Ishikawa (cell line): Measurements from ENCODE around the gene TOP2A.

Experiments used
- CEBPB ChIP-seq: IDR thresholded peaks from 2 replicates; pipeline ENCODE4 v1.6.1; 2012
- CREB1 ChIP-seq: IDR thresholded peaks from 2 replicates; pipeline ENCODE4 v1.6.1; 2012; ENCODE audit warnings: low read depth
- EGR1 ChIP-seq: IDR thresholded peaks from 2 replicates; pipeline ENCODE4 v1.6.1; 2012
- EP300 ChIP-seq: IDR thresholded peaks from 2 replicates; pipeline ENCODE4 v1.6.1; 2012; ENCODE audit warnings: borderline replicate concordance
- FOXM1 ChIP-seq: IDR thresholded peaks from 2 replicates; pipeline ENCODE4 v1.6.1; 2012; ENCODE audit warnings: low read depth, borderline replicate concordance
- NFIC ChIP-seq: IDR thresholded peaks from 2 replicates; pipeline ENCODE4 v1.6.1; 2012
- RAD21 ChIP-seq: IDR thresholded peaks from 2 replicates; pipeline ENCODE4 v1.6.1; 2012; ENCODE audit warnings: low read depth
- TAF1 ChIP-seq: IDR thresholded peaks from 2 replicates; pipeline ENCODE4 v1.6.1; 2012; ENCODE audit warnings: low read depth, mild to moderate bottlenecking
- TCF12 ChIP-seq: IDR thresholded peaks from 2 replicates; pipeline ENCODE4 v1.6.1; 2012; ENCODE audit warnings: low read depth
- TEAD4 ChIP-seq: IDR thresholded peaks from 2 replicates; pipeline ENCODE4 v1.6.1; 2012
- YY1 ChIP-seq: IDR thresholded peaks from 2 replicates; pipeline ENCODE4 v1.6.1; 2012; ENCODE audit warnings: low read depth
- ZBTB7A ChIP-seq: IDR thresholded peaks from 2 replicates; pipeline ENCODE4 v1.6.1; 2012; ENCODE audit warnings: low read depth
- TF ChIP-seq, protein P1 (sequence below): IDR thresholded peaks from 2 replicates; pipeline ENCODE4 v1.6.1; 2012; ENCODE audit warnings: low read depth, mild to moderate bottlenecking
- TF ChIP-seq, protein P2 (sequence below): IDR thresholded peaks from 2 replicates; pipeline ENCODE4 v1.6.1; 2012
- TF ChIP-seq, protein P3 (sequence below): IDR thresholded peaks from 2 replicates; pipeline ENCODE4 v1.6.1; 2012

TOP2A gene

DNA sequence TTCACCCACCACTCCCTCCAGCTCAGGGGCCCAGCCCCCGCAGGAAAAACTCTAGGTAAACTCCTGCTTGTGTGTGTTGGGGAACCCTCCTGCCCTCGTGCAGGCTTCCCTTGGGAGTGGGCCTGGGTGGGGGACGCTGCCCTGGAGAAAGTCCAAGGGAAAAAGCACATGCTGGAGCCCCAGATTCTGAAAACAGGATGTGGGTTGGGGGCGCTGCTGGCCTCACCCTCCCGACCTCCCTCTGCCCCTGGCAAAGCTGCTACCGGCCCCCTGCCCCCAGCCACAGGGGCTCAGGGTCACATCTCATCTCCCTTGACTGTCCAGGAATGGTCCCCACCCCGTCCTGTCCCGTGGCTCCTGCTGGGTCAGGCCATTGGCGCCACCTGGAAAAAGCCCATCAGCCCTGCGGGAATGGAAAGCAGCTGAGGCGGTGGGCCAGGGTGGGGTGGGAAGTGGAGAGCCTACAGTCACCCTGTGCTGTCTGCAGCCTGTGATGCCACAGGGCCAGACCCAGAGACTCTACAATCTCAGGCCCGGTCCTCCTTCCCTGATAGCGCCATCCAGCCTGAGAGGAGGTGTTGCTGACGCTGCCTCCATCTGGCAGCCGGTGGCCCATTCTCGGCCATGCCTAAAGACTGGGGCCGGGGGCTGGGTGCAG lies 50.7 kb downstream of the TOP2A start:
- TF ChIP-seq RAD21 (no peak), TAF1 (no peak), ZBTB7A (no peak), CREB1 (no peak), TCF12 (no peak), EP300 (no peak)
- TF ChIP-seq, protein P1, sequence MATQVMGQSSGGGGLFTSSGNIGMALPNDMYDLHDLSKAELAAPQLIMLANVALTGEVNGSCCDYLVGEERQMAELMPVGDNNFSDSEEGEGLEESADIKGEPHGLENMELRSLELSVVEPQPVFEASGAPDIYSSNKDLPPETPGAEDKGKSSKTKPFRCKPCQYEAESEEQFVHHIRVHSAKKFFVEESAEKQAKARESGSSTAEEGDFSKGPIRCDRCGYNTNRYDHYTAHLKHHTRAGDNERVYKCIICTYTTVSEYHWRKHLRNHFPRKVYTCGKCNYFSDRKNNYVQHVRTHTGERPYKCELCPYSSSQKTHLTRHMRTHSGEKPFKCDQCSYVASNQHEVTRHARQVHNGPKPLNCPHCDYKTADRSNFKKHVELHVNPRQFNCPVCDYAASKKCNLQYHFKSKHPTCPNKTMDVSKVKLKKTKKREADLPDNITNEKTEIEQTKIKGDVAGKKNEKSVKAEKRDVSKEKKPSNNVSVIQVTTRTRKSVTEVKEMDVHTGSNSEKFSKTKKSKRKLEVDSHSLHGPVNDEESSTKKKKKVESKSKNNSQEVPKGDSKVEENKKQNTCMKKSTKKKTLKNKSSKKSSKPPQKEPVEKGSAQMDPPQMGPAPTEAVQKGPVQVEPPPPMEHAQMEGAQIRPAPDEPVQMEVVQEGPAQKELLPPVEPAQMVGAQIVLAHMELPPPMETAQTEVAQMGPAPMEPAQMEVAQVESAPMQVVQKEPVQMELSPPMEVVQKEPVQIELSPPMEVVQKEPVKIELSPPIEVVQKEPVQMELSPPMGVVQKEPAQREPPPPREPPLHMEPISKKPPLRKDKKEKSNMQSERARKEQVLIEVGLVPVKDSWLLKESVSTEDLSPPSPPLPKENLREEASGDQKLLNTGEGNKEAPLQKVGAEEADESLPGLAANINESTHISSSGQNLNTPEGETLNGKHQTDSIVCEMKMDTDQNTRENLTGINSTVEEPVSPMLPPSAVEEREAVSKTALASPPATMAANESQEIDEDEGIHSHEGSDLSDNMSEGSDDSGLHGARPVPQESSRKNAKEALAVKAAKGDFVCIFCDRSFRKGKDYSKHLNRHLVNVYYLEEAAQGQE, result no peak

DNA sequence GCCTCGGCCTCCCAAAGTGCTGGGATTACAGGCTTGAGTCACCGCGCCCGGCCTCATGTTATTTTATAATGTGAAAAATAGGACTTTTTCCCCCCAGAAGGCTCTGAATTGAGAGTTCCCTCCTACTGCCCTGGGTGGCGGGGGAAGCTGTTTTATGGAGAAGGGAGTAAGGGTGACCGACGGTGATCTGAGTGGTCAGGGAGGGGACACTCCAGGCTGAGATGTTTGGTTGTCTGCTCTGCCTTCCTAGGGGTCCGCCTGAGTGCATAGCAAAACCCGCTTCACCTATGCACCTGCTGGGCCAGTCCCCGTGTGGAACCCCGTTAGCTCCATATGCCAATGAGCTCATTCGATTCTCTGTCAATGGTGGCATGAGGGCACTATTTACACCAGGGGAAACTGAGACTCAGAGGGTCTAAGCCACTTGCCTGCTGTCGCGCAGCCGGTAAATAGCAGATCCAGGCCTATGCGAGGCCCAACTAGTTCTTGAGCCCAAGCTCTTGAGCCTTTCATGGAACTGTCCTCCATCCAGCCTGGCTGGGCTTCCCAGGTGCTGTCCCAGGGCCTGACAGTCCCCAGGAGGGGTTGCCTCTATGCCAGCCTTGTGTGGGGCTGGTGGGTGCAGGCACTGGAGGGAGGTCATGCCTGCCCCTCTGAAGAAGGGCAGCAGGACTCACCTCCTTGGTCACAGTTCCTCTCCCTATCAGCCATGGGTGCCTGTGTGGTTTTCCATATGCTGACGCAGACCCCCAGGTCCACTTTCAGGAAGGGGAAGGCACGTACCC lies 51.4 kb downstream of the TOP2A start:
- TF ChIP-seq RAD21 (no peak), NFIC (no peak), CEBPB (no peak)
- TF ChIP-seq, protein P2, sequence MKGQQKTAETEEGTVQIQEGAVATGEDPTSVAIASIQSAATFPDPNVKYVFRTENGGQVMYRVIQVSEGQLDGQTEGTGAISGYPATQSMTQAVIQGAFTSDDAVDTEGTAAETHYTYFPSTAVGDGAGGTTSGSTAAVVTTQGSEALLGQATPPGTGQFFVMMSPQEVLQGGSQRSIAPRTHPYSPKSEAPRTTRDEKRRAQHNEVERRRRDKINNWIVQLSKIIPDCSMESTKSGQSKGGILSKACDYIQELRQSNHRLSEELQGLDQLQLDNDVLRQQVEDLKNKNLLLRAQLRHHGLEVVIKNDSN, result no peak

DNA sequence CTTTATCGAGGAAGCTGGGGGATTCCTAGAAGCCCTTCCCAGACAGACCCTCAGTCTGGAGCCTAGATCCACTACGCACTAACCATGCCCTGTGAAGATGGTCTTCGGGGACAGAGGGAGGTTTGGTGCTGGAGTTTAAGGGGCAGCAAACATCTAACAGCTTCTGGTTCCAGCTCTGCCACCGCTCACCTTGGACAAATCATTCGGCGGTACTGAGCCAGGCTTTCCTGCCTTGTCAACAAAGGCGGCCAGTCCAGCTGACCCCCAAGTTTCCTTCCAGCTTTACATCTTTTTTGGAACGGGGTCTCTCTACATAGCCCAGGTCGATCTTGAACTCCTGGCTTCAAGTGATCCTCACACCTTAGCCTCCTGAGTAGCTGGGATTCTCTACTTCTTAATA lies 52.8 kb downstream of the TOP2A start:
- TF ChIP-seq ZBTB7A, result no peak
- no peak for TF ChIP-seq EGR1
- TF ChIP-seq, protein P1, result no peak
- TF ChIP-seq EP300, result no peak
- TF ChIP-seq TEAD4, result no peak
- no peak for TF ChIP-seq RAD21
- TF ChIP-seq, protein P3, sequence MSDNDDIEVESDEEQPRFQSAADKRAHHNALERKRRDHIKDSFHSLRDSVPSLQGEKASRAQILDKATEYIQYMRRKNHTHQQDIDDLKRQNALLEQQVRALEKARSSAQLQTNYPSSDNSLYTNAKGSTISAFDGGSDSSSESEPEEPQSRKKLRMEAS, result no peak
- TF ChIP-seq, protein P2, result no peak
- no peak for TF ChIP-seq FOXM1
- no peak for TF ChIP-seq TCF12
- no peak for TF ChIP-seq TAF1

DNA sequence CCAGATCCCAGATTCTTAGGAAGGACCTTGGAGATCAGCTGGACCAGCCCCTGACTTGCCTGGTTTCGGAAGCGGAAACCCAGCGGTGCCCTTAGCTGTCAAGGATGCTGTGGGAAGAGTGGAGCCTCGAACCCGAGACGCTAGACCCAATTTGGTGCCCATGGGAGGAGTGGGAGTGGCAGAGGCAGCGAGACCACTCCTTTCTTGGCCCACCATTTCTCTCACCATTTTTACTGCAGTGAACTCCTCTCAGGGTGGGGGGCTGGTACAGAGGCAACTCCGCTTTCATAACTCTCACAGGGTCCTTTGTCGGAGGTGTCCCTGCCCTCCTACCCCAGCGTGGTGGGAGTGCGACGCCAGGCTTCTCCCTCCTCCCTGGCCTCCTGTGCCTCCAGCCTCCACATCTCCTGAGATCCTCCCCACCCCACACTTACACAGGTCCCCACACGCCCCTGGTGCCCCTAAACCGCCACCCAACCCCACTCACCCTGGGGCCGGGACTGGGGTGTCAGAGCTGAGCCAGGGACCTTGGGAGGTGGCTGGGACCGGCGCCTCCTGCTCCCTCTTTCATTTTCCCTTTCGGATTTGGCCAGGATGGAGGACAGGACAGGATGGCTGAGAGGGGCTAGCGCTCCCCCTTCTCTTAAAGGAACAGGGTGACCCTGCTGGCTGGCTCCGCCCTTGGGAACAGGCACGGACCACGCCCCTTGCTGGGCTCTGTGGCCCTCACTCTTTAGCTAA lies 53.4 kb downstream of the TOP2A start, which contains the start of gene GJD3:
TSS of gene GJD3 (minus strand) at position 617 of the 741 bp plus-strand sequence. CDS start 922 bp downstream, outside the sequence.
- TF ChIP-seq NFIC, result no peak

DNA sequence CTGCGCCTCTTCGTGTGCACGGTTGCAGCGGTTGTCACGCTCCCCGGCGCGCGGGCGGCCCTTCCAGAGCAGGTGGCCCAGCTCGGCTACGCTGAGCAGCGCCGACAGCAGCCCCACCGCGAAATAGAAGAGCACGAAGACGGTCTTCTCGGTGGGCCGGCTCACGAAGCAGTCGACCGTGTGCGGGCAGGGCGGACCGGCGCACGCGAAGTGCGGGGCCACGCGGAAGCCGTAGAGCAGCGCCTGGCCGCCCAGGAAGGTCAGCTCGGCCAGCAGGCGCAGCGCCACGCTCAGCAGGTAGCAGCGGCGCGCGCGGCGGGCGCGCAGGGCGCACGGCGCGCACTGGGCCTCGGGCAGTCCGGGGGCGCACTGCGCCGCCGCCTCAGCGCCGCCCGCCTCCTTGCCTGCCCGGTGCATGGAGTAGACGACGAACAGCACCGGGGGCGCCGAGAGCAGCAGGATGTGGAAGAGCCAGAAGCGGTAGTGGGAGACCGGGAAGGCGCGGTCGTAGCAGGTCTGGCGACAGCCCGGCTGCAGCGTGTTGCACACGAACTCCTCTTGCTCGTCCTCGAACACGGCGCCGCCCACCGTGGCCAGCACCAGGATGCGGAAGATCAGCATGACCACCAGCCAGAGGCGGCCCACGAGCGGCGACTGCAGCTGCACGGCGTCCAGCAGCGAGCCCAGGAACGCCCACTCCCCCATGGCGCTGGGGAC lies 54.4 kb downstream of the TOP2A start:
- TF ChIP-seq ZBTB7A, result peak; percentile 29; the same call in 1 of the 2 replicates
- TF ChIP-seq, protein P3, result peak; percentile 72; the same call in 1 of the 2 replicates
- TF ChIP-seq, protein P2, result no peak

DNA sequence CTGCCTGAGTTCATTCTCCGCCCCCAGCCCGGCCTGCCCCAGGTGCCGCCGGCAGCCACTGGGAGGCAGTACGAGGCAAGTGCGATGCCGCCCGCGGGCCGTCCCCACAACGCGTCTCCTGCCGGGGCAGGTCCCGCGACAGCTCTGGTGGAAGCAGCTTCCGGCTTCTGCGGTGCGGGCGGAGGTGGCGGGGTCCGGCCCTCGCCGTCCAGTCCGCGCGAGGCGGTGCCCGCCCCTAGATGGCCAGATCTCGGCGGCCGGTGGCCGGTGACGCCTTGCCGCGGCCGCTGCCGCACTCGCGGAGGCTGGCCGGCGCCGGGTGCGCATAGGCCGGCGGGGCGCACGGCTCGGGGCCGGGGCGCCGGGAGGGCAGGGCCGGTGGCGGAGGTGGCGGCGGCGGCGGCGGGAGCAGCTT lies 55.0 kb downstream of the TOP2A start:
- TF ChIP-seq RAD21 (peak; percentile 79), EP300 (no peak), CREB1 (no peak), CEBPB (no peak), NFIC (no peak), EGR1 (0 out of 2 replicates have a peak, but pooled peaks have one; percentile 25), YY1 (no peak), ZBTB7A (no peak), TEAD4 (no peak), FOXM1 (no peak), TAF1 (no peak; the same call in 1 of the 2 replicates)
- TF ChIP-seq, protein P2, result peak; percentile 27; the same call in 1 of the 2 replicates
- TF ChIP-seq, protein P3, result peak; percentile 83; the same call in 1 of the 2 replicates
- TF ChIP-seq, protein P1, result no peak
